ENCODE results near the gene CD248. TPM values are rescaled to one million over a fixed set of nuclear protein-coding genes. Genes with fewer than 3 reads are reported as not detected.

CD248 gene
- total and polyA plus RNA-seq, 2 donors (not counting 1 experiment from before 2014, with no cell fraction given): 0.40 to 0.96 TPM

DNA sequence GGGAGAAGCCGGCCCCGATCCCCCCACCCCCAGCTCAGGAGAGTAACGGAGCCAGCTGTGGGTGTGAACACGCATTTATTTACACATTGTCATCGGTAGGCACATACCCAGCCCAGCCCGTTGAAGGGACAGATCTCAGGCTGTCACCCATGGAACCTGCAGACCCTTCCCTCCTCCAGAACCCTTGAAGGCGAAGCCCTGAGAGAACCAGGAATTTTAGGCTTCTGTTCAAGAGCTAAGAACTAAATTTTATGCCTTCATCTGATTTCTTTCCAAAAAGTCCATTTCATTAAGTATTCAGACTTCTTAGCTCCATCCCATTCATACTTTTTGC is 28.4 kb upstream of the CD248 start:
- Histone ChIP-seq H3K4me2 (replicated peaks; ENCODE audit: low read depth, low read length, poor library complexity, severe bottlenecking) (peak overlapping the region; percentile 90), H3K79me2 (ENCODE audit: control insufficient read depth, insufficient read depth, low read length) (peaks cover 31% of the 10 kb centered on the region), H3K4me3 (ENCODE audit: control extremely low read depth in 1 of 5, extremely low read depth in 1 of 5, insufficient read depth in 1 of 5, low read depth in 2 of 5, low read length in 4 of 5) (peak overlapping the region in 4 of 5 experiments; percentile 74 to 90 (median 82)), H3K4me1 (ENCODE audit: control insufficient read depth in 2 of 2, insufficient read depth in 2 of 2, low read length in 2 of 2) (peaks cover 19 to 44% of the 10 kb centered on the region in 2 donors), H3K27ac (ENCODE audit: low read length in 2 of 2) (peak overlapping the region; percentile 75 to 86), H3K36me3 (replicated peaks in 1 of 2; ENCODE audit: control extremely low read depth in 1 of 2, control insufficient read depth in 1 of 2, extremely low read depth in 1 of 2, insufficient read depth in 2 of 2, low read length in 1 of 2) (peaks cover 0 to 20% of the 10 kb centered on the region in 2 experiments), H3K9me3 (ENCODE audit: control extremely low read depth in 1 of 3, control insufficient read depth in 2 of 3, insufficient read depth in 1 of 3, low read length in 2 of 3) (no peaks in the 10 kb centered on the region), H3K27me3 (replicated peaks in 1 of 4; ENCODE audit: control extremely low read depth in 1 of 4, control insufficient read depth in 3 of 4, insufficient read depth in 4 of 4, low read length in 3 of 4) (no peaks in the 10 kb centered on the region), H4K20me1 (ENCODE audit: control insufficient read depth, insufficient read depth, low read length, poor library complexity, severe bottlenecking) (peaks cover 44% of the 10 kb centered on the region), H3K9ac (ENCODE audit: low read length) (peak overlapping the region; percentile 91), H2AFZ (ENCODE audit: insufficient read depth, low read depth, low read length, poor library complexity, severe bottlenecking) (peak overlapping the region; percentile 82)
- CTCF ChIA-PET: interaction anchor here (0.8 to 5.2 kb wide), 8 partner anchors 13 to 714 kb away, joined by 3 to 44 read pairs (median 6); partner anchors contain the start of gene BBS1
- DNase-seq (no peak), ATAC-seq (ENCODE audit: low read depth) (no peak)
- Mint-ChIP-seq H3K4me1 (peaks cover 47% of the 10 kb centered on the region), H3K27ac (peak overlapping the region; percentile 96), H3K4me3 (peak overlapping the region; percentile 97), H3K9me3 (ENCODE audit: insufficient read depth) (no peaks in the 10 kb centered on the region), H3K27me3 (no peaks in the 10 kb centered on the region)
- POLR2A ChIA-PET: interaction anchor here (0.6 to 2.2 kb wide), 2 partner anchors 28 to 33 kb away, joined by 7 to 12 read pairs; partner anchors contain the start of gene CD248
- WGBS (ENCODE audit: insufficient coverage): 11% methylated on average over 7 of the region's 7 CpGs
- TF ChIP-seq EZH2 (IDR thresholded peaks at IDR 0.05; ENCODE audit: borderline replicate concordance, insufficient read depth, low read depth, low read length, poor library complexity, severe bottlenecking): no peak
- TF ChIP-seq, protein P1, sequence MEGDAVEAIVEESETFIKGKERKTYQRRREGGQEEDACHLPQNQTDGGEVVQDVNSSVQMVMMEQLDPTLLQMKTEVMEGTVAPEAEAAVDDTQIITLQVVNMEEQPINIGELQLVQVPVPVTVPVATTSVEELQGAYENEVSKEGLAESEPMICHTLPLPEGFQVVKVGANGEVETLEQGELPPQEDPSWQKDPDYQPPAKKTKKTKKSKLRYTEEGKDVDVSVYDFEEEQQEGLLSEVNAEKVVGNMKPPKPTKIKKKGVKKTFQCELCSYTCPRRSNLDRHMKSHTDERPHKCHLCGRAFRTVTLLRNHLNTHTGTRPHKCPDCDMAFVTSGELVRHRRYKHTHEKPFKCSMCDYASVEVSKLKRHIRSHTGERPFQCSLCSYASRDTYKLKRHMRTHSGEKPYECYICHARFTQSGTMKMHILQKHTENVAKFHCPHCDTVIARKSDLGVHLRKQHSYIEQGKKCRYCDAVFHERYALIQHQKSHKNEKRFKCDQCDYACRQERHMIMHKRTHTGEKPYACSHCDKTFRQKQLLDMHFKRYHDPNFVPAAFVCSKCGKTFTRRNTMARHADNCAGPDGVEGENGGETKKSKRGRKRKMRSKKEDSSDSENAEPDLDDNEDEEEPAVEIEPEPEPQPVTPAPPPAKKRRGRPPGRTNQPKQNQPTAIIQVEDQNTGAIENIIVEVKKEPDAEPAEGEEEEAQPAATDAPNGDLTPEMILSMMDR (IDR thresholded peaks at IDR 0.05): no peak
- intact Hi-C loops (cut with micrococcal nuclease): loop anchor here (1.0 to 5.0 kb wide), 5 partner anchors 17 to 77 kb away; partner anchors contain the start of genes RAB1B and SLC29A2
